PFSK-1 (cell line): ENCODE results near the gene TACC3.

Source experiments
- FOXP2 ChIP-seq: optimal IDR thresholded peaks from 2 replicates; pipeline ENCODE3; 2011; ENCODE audit warnings: borderline replicate concordance, control low read depth, inconsistent platforms; ENCODE audit not compliant: insufficient read depth; ENCODE audit errors: extremely low read length, extremely low read depth
- POLR2AphosphoS5 ChIP-seq: IDR thresholded peaks from 2 replicates; pipeline ENCODE4 v1.6.1; 2012; ENCODE audit warnings: low read depth, mild to moderate bottlenecking, control low read depth, low read length, moderate library complexity
- SIN3A ChIP-seq: IDR thresholded peaks from 2 replicates; pipeline ENCODE4 v1.6.1; 2012; ENCODE audit warnings: mild to moderate bottlenecking, low read length, moderate library complexity, borderline replicate concordance; ENCODE audit not compliant: insufficient read depth
- TAF1 ChIP-seq: IDR thresholded peaks from 2 replicates; pipeline ENCODE4 v1.6.1; 2012; ENCODE audit warnings: low read length, control low read depth, borderline replicate concordance; ENCODE audit not compliant: insufficient read depth
- TF ChIP-seq, protein P1 (sequence below), 2 experiments: IDR thresholded peaks; 2 replicates each; pipeline versions ENCODE4 v1.6.1 to v1.8.0; 2011 to 2012; ENCODE audit warnings: low read depth in 2 of 2, low read length in 2 of 2, control low read depth in 1 of 2, inconsistent platforms in 1 of 2, mild to moderate bottlenecking in 1 of 2, moderate library complexity in 1 of 2; ENCODE audit not compliant: insufficient read depth in 1 of 2

Gene TACC3

DNA sequence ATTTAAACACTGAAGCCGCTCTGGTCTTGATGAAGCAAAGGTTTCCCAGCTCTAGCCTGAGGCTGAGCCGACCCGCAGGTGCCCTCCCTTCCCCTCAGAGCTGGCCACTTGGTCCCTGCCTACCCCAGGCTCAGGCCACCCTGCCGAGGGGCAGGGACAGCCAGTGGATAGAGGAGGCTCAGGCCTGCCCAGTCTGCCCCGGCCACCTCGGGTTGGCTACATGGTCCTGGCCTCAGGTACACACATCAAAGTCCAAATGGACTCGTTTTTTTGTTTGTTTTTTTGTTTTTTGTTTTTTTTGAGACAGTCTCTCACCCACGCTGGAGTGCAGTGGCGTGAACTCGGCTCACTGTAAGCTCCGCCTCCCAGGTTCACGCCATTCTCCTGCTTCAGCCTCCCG lies 23.8 kb downstream of the TACC3 start:
- no peak for TF ChIP-seq FOXP2
- TF ChIP-seq POLR2AphosphoS5, result peak; percentile 5

GRCh38 chr4:1745697-1746096 lies 24.4 kb downstream of the TACC3 start:
- no peak for TF ChIP-seq SIN3A
- no peak for TF ChIP-seq TAF1
- no peak for TF ChIP-seq FOXP2
- TF ChIP-seq, protein P1, sequence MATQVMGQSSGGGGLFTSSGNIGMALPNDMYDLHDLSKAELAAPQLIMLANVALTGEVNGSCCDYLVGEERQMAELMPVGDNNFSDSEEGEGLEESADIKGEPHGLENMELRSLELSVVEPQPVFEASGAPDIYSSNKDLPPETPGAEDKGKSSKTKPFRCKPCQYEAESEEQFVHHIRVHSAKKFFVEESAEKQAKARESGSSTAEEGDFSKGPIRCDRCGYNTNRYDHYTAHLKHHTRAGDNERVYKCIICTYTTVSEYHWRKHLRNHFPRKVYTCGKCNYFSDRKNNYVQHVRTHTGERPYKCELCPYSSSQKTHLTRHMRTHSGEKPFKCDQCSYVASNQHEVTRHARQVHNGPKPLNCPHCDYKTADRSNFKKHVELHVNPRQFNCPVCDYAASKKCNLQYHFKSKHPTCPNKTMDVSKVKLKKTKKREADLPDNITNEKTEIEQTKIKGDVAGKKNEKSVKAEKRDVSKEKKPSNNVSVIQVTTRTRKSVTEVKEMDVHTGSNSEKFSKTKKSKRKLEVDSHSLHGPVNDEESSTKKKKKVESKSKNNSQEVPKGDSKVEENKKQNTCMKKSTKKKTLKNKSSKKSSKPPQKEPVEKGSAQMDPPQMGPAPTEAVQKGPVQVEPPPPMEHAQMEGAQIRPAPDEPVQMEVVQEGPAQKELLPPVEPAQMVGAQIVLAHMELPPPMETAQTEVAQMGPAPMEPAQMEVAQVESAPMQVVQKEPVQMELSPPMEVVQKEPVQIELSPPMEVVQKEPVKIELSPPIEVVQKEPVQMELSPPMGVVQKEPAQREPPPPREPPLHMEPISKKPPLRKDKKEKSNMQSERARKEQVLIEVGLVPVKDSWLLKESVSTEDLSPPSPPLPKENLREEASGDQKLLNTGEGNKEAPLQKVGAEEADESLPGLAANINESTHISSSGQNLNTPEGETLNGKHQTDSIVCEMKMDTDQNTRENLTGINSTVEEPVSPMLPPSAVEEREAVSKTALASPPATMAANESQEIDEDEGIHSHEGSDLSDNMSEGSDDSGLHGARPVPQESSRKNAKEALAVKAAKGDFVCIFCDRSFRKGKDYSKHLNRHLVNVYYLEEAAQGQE (IDR thresholded peaks at IDR 0.05; ENCODE audit: insufficient read depth in 1 of 2, low read depth in 2 of 2, low read length in 2 of 2), result no peak
- TF ChIP-seq POLR2AphosphoS5, result no peak

DNA sequence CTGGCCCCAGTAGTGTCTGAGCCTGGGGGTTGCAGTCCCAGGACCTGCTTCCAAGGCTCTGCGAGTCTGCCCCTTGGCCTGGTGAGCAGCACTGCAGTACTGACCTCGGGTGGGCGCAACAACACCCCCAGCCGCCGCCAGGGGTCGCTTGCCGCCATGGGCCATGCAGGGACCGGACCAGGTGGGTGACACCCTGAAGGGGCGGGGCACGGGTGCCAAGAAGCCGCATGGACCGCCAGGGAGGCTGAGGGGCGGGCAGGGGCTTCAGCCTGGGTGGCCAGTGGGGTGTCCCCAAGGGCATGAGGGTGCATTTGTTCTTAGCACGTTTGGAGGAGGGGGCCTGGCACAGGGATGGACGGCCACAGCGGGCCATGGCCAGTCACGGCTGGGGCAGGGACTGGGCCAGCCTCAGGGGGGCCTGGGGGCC lies 25.0 kb downstream of the TACC3 start:
- TF ChIP-seq POLR2AphosphoS5 (no peak), TAF1 (no peak)

DNA sequence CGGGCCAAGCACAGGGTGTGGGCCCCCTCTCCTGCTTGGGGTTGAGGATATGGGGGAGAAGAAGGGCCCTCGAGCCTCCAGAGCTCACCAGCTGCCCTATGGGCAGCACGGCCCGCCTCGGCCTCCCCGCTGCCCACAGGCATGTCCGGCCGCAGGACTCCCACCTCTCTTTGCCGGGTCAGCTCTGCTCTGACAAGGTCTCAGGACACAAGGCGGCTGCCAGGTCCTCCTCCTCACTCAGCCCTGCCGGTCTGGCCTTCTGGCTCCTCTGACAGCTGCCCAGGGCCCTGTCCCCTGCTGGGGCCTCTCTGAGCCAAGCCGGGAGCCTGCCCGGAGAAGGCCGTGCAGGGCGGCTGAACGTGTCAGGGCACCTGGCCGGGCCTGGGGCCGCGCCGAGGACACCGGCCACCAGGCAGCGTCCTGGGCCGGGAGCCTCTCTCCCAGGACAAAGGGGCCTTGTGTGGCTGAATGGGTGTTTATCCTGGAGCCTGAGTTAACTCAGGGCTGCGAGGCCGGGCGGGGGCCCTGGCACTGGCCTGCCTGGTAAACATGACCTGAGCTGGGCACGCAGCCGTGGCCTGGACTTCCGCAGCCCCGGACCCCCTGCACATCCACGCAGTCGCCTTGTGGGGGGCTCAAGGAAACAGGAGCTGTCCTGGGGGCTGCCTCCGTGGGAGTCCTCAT lies 25.7 kb downstream of the TACC3 start:
- TF ChIP-seq TAF1, result no peak
- no peak for TF ChIP-seq SIN3A
- TF ChIP-seq, protein P1 (IDR thresholded peaks at IDR 0.05; ENCODE audit: insufficient read depth in 1 of 2, low read depth in 2 of 2, low read length in 2 of 2), result no peak
- no peak for TF ChIP-seq FOXP2
- no peak for TF ChIP-seq POLR2AphosphoS5

- TF ChIP-seq POLR2AphosphoS5 (no peak), FOXP2 (no peak), TAF1 (no peak)
Observed at GRCh38 chr4:1747603-1747967, 26.3 kb downstream of the TACC3 start.

DNA sequence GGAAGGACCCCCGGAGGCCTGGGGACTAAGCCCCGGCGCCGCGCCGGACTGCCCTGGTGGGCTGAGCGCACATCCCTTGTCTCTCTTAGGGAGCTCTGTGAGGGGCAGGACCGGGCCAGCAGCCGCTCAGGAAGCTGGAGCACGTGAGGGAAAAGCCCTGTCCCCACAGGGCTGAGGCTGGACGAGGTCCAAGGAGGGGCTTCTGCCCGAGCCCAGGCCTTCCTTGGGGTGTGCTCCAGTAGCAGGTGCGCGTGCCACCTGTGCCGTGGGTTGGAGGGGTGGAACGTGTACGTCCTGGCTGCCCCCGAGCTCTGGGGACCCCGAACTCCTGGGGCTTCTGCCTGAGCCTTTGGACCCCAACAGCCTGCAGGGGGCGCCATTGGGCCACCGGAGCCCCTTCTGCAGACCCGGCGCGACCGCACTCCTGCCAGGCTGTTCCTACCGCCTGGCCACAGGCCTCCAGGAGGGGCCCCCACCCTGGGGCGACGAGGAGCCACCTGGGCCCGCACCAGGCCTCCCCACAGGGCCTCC lies 27.2 kb downstream of the TACC3 start:
- TF ChIP-seq SIN3A, result no peak
- TF ChIP-seq FOXP2, result no peak
- TF ChIP-seq POLR2AphosphoS5, result no peak
- TF ChIP-seq, protein P1 (IDR thresholded peaks at IDR 0.05; ENCODE audit: insufficient read depth in 1 of 2, low read depth in 2 of 2, low read length in 2 of 2), result no peak
- no peak for TF ChIP-seq TAF1

- TF ChIP-seq SIN3A (no peak), TAF1 (no peak), FOXP2 (no peak), POLR2AphosphoS5 (no peak)
- TF ChIP-seq, protein P1 (IDR thresholded peaks at IDR 0.05; ENCODE audit: insufficient read depth in 1 of 2, low read depth in 2 of 2, low read length in 2 of 2), result no peak
Observed at GRCh38 chr4:1749370-1749769, 28.0 kb downstream of the TACC3 start.
